ENCODE measurements around the gene CHCHD3.

- no peak for TF ChIP-seq CTCF (IDR thresholded peaks at IDR 0.05)
- no peak for TF ChIP-seq SP1 (CRISPR knock-in tag; conservative IDR thresholded peaks at IDR 0.05)
- TF ChIP-seq ESRRA (CRISPR knock-in tag; IDR thresholded peaks at IDR 0.05; ENCODE audit: borderline replicate concordance): no peak
- no peak for TF ChIP-seq ATF3 (CRISPR knock-in tag; conservative IDR thresholded peaks at IDR 0.05)
Measured at GRCh38 chr7:132999845-133000244, 82.0 kb downstream of the CHCHD3 start.

Measured in WTC11 (cell line).